ENCODE measurements around the gene DBF4.

DNA sequence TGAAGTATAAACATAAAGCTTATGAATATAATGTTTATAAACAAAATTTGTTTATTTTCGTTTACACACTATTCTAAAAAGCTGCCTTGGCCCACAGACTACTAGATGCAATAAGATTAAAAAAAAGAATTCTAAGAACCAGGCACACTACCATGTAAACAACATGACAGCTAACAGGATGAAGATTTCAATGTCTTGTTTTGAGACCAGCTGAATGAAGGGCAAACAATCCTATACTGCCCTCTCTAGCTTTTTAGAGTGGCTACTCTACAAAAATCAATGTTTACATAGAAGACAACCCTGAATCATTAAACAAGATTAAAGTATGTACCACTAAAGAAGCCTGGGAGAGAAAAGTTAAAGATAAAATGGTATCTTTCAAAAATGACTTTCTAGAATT is 38.7 kb upstream of the DBF4 start:
- TF ChIP-seq CTCF (conservative IDR thresholded peaks at IDR 0.05): 0 out of 2 replicates have a peak, but pooled peaks have one; percentile 2
- TF ChIP-seq ZFX (IDR thresholded peaks at IDR 0.05): no peak

Data from C4-2B (cell line).